ENCODE measurements around the gene AP5M1.

DNA sequence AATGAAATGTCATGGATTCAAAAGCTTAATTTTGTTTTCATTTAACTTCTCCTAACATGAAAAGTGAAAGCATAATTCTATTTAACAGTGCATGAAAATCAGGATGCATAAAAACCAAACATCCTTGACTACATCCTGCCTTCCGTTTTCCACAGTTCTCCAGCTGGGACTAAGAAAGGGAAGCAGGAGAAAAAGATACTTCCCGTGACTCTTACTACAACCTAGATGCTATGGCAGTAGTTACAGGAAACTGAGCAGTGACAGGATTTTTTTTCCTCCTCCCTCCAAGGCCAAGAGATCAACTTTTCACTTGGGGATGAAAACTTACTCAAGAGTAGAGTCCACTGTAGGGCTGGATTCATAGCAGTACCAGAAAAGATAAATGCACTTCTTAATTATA is 2.7 kb upstream of the AP5M1 start:
- TF ChIP-seq CTCF (IDR thresholded peaks at IDR 0.05) = no peak
- TF ChIP-seq POLR2A (IDR thresholded peaks at IDR 0.05) = no peak
